ENCODE measurements around the gene OCRL.

DNA sequence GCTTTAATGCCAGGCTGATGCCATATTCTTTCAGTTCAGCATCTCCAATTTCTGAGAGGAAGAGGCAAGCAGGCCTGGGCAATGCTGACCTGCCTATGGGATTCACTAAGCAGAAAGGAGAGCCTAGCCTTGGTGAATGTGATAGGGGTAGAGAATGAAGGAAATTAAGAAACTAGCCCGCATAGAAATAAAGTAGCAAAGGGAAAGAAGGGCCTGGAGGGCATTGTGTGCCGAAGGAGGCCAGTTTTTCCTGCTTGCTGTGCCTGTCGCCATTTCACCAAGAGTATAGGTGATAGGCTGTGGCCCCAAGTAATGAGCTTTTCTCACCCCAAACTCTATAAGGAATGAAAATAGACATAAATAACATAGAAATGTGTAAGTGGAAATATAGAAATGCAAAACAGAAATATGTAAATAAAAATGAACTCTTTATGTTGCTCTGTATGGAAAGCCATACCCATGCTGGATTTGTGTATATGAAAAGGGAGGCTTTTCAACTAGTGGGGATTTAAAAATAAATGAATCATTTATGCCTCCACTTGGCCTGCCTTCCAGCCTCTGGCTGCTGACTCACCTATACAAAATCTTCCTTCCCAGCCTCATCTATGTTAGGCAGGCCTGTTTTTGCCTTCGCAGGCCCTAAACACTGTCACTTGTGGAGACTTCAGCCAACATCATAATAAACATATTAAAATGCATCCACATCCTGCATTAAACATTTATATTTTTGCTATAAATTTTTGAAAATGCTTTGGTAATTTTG, 5.1 kb upstream of the OCRL start:
- no peak for TF ChIP-seq POLR2AphosphoS5 (IDR thresholded peaks at IDR 0.05)
- no peak for TF ChIP-seq POLR2A (IDR thresholded peaks at IDR 0.05)

Data from gastroesophageal sphincter (tissue), 2 donors.